HepG2 (cell line): Measurements from ENCODE around the gene C16orf95. TPM values are rescaled to one million over a fixed set of nuclear protein-coding genes. Genes with fewer than 3 reads are reported as not detected.

Experiments used
- ATAC-seq: fragments of 200-7000 bp; cut with Tn5 transposase; 3 replicates; pipeline ENCODE4 v1.9.1; 2020; ENCODE audit warnings: mild to moderate bottlenecking, moderate library complexity
- BruUV-seq: library from RNA; stranded (reverse); fragments of 400-500 nt; replicated peaks from 2 replicates; lab custom pipeline; 2021; lab: Mats Ljungman, UMichigan
- CTCF ChIA-PET: fragments of 300-600 bp; formaldehyde crosslinking; extraction: SDS; loops from one replicate; lab custom pipeline; 2021; ENCODE audit warnings: low total read pairs, inconsistent platforms, low intra/inter-chr PET ratio; lab: Yijun Ruan, JAX
- POLR2A ChIA-PET: fragments of 350-600 bp; sonication (Branson Sonifier 250); formaldehyde crosslinking; loops from one replicate; lab custom pipeline; 2020; ENCODE audit warnings: antibody characterized with exemption, inconsistent platforms; lab: Yijun Ruan, JAX
- DNase-seq: peaks from one replicate; pipeline ENCODE4 v3.0.0-alpha.2; 2015; ENCODE audit warnings: low spot score
- FAIRE-seq: peaks from 3 replicates; lab custom pipeline; 2011; peaks lifted over from hg19 to GRCh38; lab: Jason Lieb, UNC
- H2AFZ ChIP-seq: one replicate; pipeline ENCODE4 v1.6.1; 2011; ENCODE audit warnings: low read length, inconsistent platforms
- H3K27ac ChIP-seq: fragments of 300-600 bp; 3 replicates; pipeline ENCODE4 v1.8.0; 2011; ENCODE audit warnings: mixed run types, mild to moderate bottlenecking, mixed read lengths, low read length, inconsistent platforms; ENCODE audit not compliant: insufficient read depth; ENCODE audit errors: extremely low read length
- H3K27me3 ChIP-seq, 2 experiments: fragments of 200-600 bp in 1 of 2; 2 replicates in 1 of 2; 3 replicates in 1 of 2; pipeline versions ENCODE4 v1.6.0 to v1.8.0; 2011; ENCODE audit warnings: low read length in 2 of 2, mild to moderate bottlenecking in 2 of 2, moderate library complexity in 2 of 2, inconsistent platforms in 1 of 2; ENCODE audit not compliant: insufficient read depth in 2 of 2, control insufficient read depth in 1 of 2
- H3K36me3 ChIP-seq, 2 experiments: fragments of 200-600 bp in 1 of 2; replicated peaks in 1 of 2; 2 replicates in 1 of 2; 3 replicates in 1 of 2; pipeline versions ENCODE4 v1.5.1 to v1.8.0; 2011; ENCODE audit warnings: low read length in 2 of 2, inconsistent platforms in 1 of 2; ENCODE audit not compliant: insufficient read depth in 2 of 2, control insufficient read depth in 1 of 2
- H3K4me1 ChIP-seq: 2 replicates; pipeline ENCODE4 v1.5.1; 2012; ENCODE audit warnings: low read length, inconsistent platforms; ENCODE audit not compliant: insufficient read depth
- H3K4me2 ChIP-seq: 2 replicates; pipeline ENCODE4 v1.6.0; 2011; ENCODE audit warnings: low read depth, low read length, inconsistent platforms
- H3K4me3 ChIP-seq, 3 experiments: fragments of 200-600 bp in 1 of 3; sonication (generic), shearing (Covaris generic) in 1 of 3; replicated peaks in 1 of 3; 2 replicates each; pipeline ENCODE4 v1.5.1; 2011 to 2016; ENCODE audit warnings: low read length in 3 of 3, inconsistent platforms in 2 of 3, low read depth in 2 of 3, mild to moderate bottlenecking in 2 of 3, control low read depth in 1 of 3, mixed read lengths in 1 of 3; ENCODE audit not compliant: insufficient read depth in 1 of 3
- H3K79me2 ChIP-seq: one replicate; pipeline ENCODE4 v1.6.1; 2011; ENCODE audit warnings: low read length, inconsistent platforms; ENCODE audit not compliant: insufficient read depth
- H3K9ac ChIP-seq: 2 replicates; pipeline ENCODE4 v1.6.0; 2011; ENCODE audit warnings: mild to moderate bottlenecking, low read depth, low read length, inconsistent platforms; ENCODE audit not compliant: insufficient read depth
- H3K9me3 ChIP-seq: 2 replicates; pipeline ENCODE4 v1.5.1; 2012; ENCODE audit warnings: mild to moderate bottlenecking, low read length
- H4K20me1 ChIP-seq: 2 replicates; pipeline ENCODE4 v1.6.0; 2011; ENCODE audit warnings: inconsistent platforms, mild to moderate bottlenecking, low read length, moderate library complexity; ENCODE audit not compliant: insufficient read depth
- AGO2 ChIP-seq: fragments of 200-400 bp; formaldehyde crosslinking; optimal IDR thresholded peaks from 2 replicates; pipeline ENCODE3; 2017; ENCODE audit warnings: mild to moderate bottlenecking, low read depth, low read length, moderate library complexity
- AKAP8 ChIP-seq: sonication (generic); formaldehyde crosslinking; IDR thresholded peaks from 2 replicates; pipeline ENCODE4 v1.5.1; 2020; ENCODE audit warnings: mild to moderate bottlenecking, missing genetic modification reagents
- ATF7-NPFF ChIP-seq: sonication (generic); formaldehyde crosslinking; IDR thresholded peaks from 2 replicates; pipeline ENCODE4 v1.8.1; 2023; ENCODE audit warnings: mild to moderate bottlenecking, low read depth, missing genetic modification reagents, moderate library complexity
- DMAP1 ChIP-seq: IDR thresholded peaks from 2 replicates; pipeline ENCODE4 v1.6.1; 2016
- DR1 ChIP-seq: sonication (generic); formaldehyde crosslinking; IDR thresholded peaks from 2 replicates; pipeline ENCODE4 v1.8.0; 2021; ENCODE audit warnings: mild to moderate bottlenecking, missing genetic modification reagents, inconsistent platforms
- E2F5 ChIP-seq: sonication (generic); formaldehyde crosslinking; conservative IDR thresholded peaks from 2 replicates; pipeline ENCODE4 v1.4.0; 2020; ENCODE audit warnings: missing genetic modification reagents
- FOXJ3 ChIP-seq: sonication (generic); formaldehyde crosslinking; IDR thresholded peaks from 2 replicates; pipeline ENCODE4 v1.4.0; 2020; ENCODE audit warnings: missing genetic modification reagents, mild to moderate bottlenecking, borderline replicate concordance
- HIVEP1 ChIP-seq: sonication (generic); formaldehyde crosslinking; IDR thresholded peaks from 2 replicates; pipeline ENCODE4 v1.4.0; 2020; ENCODE audit warnings: mild to moderate bottlenecking, missing genetic modification reagents
- HNRNPUL1 ChIP-seq: fragments of 200-400 bp; formaldehyde crosslinking; IDR thresholded peaks from 2 replicates; pipeline ENCODE4 v1.6.1; 2017; ENCODE audit warnings: low read depth, mild to moderate bottlenecking, low read length, moderate library complexity
- MIER3 ChIP-seq: IDR thresholded peaks from 2 replicates; pipeline ENCODE4 v1.6.1; 2016; ENCODE audit warnings: missing compliant biosample characterization, borderline replicate concordance
- MTA3 ChIP-seq: sonication (generic); formaldehyde crosslinking; IDR thresholded peaks from 2 replicates; pipeline ENCODE4 v1.4.0; 2020; ENCODE audit warnings: missing genetic modification reagents
- PHB2 ChIP-seq: fragments of 450-650 bp; IDR thresholded peaks from 2 replicates; pipeline ENCODE4 v1.6.1; 2018; ENCODE audit not compliant: partially characterized antibody
- PHF20 ChIP-seq: sonication (generic); formaldehyde crosslinking; IDR thresholded peaks from 2 replicates; pipeline ENCODE4 v1.5.0; 2020; ENCODE audit warnings: mild to moderate bottlenecking, missing genetic modification reagents
- PITX1 ChIP-seq: sonication (generic); formaldehyde crosslinking; IDR thresholded peaks from 2 replicates; pipeline ENCODE4 v1.5.1; 2020; ENCODE audit warnings: mild to moderate bottlenecking, missing genetic modification reagents
- POLR2AphosphoS2 ChIP-seq: IDR thresholded peaks from 2 replicates; pipeline ENCODE4 v1.6.1; 2011; ENCODE audit warnings: low read depth, low read length, improper control_type of control experiment
- RAD21 ChIP-seq: fragments of 450-650 bp; formaldehyde crosslinking; IDR thresholded peaks from 2 replicates; pipeline ENCODE4 v1.5.0; 2020; ENCODE audit warnings: mild to moderate bottlenecking
- RBM22 ChIP-seq: fragments of 200-400 bp; formaldehyde crosslinking; optimal IDR thresholded peaks from 2 replicates; pipeline ENCODE3; 2017; ENCODE audit warnings: mild to moderate bottlenecking, low read length, moderate library complexity
- RELA ChIP-seq: sonication (generic); formaldehyde crosslinking; IDR thresholded peaks from 2 replicates; pipeline ENCODE4 v1.4.0; 2020; ENCODE audit warnings: missing genetic modification reagents
- SMAD3 ChIP-seq: sonication (generic); formaldehyde crosslinking; IDR thresholded peaks from 2 replicates; pipeline ENCODE4 v1.4.0; 2020; ENCODE audit warnings: missing genetic modification reagents
- TCF7L2 ChIP-seq: IDR thresholded peaks from 2 replicates; pipeline ENCODE4 v1.6.1; 2011; ENCODE audit warnings: mild to moderate bottlenecking, low read depth, low read length, moderate library complexity
- TEAD3 ChIP-seq: optimal IDR thresholded peaks from 2 replicates; pipeline ENCODE3; 2016; ENCODE audit warnings: borderline replicate concordance
- ZBTB38 ChIP-seq: sonication (generic); formaldehyde crosslinking; IDR thresholded peaks from 2 replicates; pipeline ENCODE4 v1.5.1; 2020; ENCODE audit warnings: mild to moderate bottlenecking, missing genetic modification reagents
- ZMYM4 ChIP-seq: sonication (generic); formaldehyde crosslinking; IDR thresholded peaks from 2 replicates; pipeline ENCODE4 v1.8.1; 2023; ENCODE audit warnings: mild to moderate bottlenecking, missing genetic modification reagents
- ZNF343 ChIP-seq: sonication (generic); formaldehyde crosslinking; IDR thresholded peaks from 2 replicates; pipeline ENCODE4 v1.4.0; 2020; ENCODE audit warnings: mild to moderate bottlenecking, missing genetic modification reagents
- ZNF549 ChIP-seq: sonication (generic); formaldehyde crosslinking; IDR thresholded peaks from 2 replicates; pipeline ENCODE4 v1.5.0; 2020; ENCODE audit warnings: missing genetic modification reagents
- WGBS: methylation state at CpG from one replicate; pipeline ENCODE4 v1.1.6; 2017; ENCODE audit warnings: low lambda C conversion rate; 5-methylcytosine and 5-hydroxymethylcytosine counted together
- in situ Hi-C: cut with HindIII; loops from 2 replicates; pipeline ENCODE4 v1.10.0; 2017; ENCODE audit warnings: low pct_unique_long_range_greater_than_20kb; ENCODE audit not compliant: extremely low pct_ligation_motif_present
- intact Hi-C: fragments of 100-400 bp; cut with micrococcal nuclease; formaldehyde crosslinking; loops from one replicate; pipeline ENCODE4 v1.10.0; 2022; ENCODE audit not compliant: unreplicated experiment
- polyA plus RNA-seq, 8 experiments: library from polyadenylated mRNA; depleted of rRNA in 3 of 8; stranded (reverse) in 7 of 8; unstranded in 1 of 8; fragments of >200 nt; fragmentation: Illumina TruSeq in 4 of 8; extraction: Trizol in 4 of 8; gene quantifications; 2 replicates each; pipeline versions ENCODE4 v1.2.1 to v1.2.3, GENCODE V29; 2011 to 2016; ENCODE audit warnings: low read depth in 4 of 8, missing spikeins in 1 of 8, mixed read lengths in 1 of 8; ENCODE audit not compliant: insufficient read depth in 1 of 8
- total RNA-seq, 5 experiments: library from RNA; depleted of rRNA; stranded (reverse); fragments of >200 nt; fragmentation: Illumina TruSeq; extraction: Trizol; gene quantifications; 2 replicates each; pipeline ENCODE4 v1.2.3, GENCODE V29; 2016; ENCODE audit warnings: low read depth in 1 of 5
- TF ChIP-seq, protein P1 (sequence below): sonication (generic); formaldehyde crosslinking; IDR thresholded peaks from 2 replicates; pipeline ENCODE4 v1.9.0; 2022; ENCODE audit warnings: missing genetic modification reagents, mild to moderate bottlenecking, borderline replicate concordance

C16orf95 gene
- total and polyA plus RNA-seq, 2 of the 13 experiments (the other 11 are each of a cell fraction or from before 2014, with no cell fraction given): 2.8 to 8.6 TPM

- no peaks in the 10 kb centered on the region for H3K9me3 ChIP-seq
- WGBS: 96% methylated on average over 16 of the region's 16 CpGs
- H3K36me3 ChIP-seq: peaks cover 56 to 92% of the 10 kb centered on the region in 2 experiments
- ATAC-seq (peak; percentile 1; the same call in 1 of the 3 replicates), FAIRE-seq (no peak), DNase-seq (no peak)
- peaks cover 94% of the 10 kb centered on the region for H4K20me1 ChIP-seq
- no peaks in the 10 kb centered on the region for H3K27me3 ChIP-seq
- BruUV-seq: no TSS peak
- H3K27ac ChIP-seq: peak overlapping the region; percentile 14
- H3K9ac ChIP-seq: no peak overlapping the region
- no peak overlapping the region for H2AFZ ChIP-seq
- POLR2A ChIA-PET: interaction anchor here (1.3 to 18.0 kb wide), 2 partner anchors 9 to 17 kb away, joined by 3 to 265 read pairs; partner anchors contain the start of gene FBXO31
- H3K79me2 ChIP-seq: peaks cover 96% of the 10 kb centered on the region
- intact Hi-C loops (no loop called here), in situ Hi-C loops (no loop called here)
- H3K4me1 ChIP-seq: peaks cover 61% of the 10 kb centered on the region
- H3K4me2 ChIP-seq: no peak overlapping the region
- H3K4me3 ChIP-seq: no peak overlapping the region
- CTCF ChIA-PET: no interaction called here
- no peak; the same call in none of the 2 replicates for TF ChIP-seq PITX1 (CRISPR knock-in tag)
- peak; percentile 96 for TF ChIP-seq RBM22
- peak; percentile 82 for TF ChIP-seq AGO2
- no peak for TF ChIP-seq DMAP1 (CRISPR knock-in tag)
- no peak for TF ChIP-seq TEAD3 (CRISPR knock-in tag)
- no peak for TF ChIP-seq ATF7-NPFF (CRISPR knock-in tag)
- TF ChIP-seq ZBTB38 (CRISPR knock-in tag): peak; percentile 84; the same call in 1 of the 2 replicates
- TF ChIP-seq AKAP8 (CRISPR knock-in tag): peak; percentile 38; the same call in 1 of the 2 replicates
- TF ChIP-seq RELA (CRISPR knock-in tag): no peak
- TF ChIP-seq, protein P1, sequence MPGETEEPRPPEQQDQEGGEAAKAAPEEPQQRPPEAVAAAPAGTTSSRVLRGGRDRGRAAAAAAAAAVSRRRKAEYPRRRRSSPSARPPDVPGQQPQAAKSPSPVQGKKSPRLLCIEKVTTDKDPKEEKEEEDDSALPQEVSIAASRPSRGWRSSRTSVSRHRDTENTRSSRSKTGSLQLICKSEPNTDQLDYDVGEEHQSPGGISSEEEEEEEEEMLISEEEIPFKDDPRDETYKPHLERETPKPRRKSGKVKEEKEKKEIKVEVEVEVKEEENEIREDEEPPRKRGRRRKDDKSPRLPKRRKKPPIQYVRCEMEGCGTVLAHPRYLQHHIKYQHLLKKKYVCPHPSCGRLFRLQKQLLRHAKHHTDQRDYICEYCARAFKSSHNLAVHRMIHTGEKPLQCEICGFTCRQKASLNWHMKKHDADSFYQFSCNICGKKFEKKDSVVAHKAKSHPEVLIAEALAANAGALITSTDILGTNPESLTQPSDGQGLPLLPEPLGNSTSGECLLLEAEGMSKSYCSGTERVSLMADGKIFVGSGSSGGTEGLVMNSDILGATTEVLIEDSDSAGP (CRISPR knock-in tag): peak; percentile 29; the same call in 1 of the 2 replicates
- no peak for TF ChIP-seq MIER3
- no peak for TF ChIP-seq MTA3 (CRISPR knock-in tag)
- TF ChIP-seq TCF7L2: no peak
- TF ChIP-seq ZNF549: no peak
- no peak for TF ChIP-seq PHF20 (CRISPR knock-in tag)
- TF ChIP-seq RAD21 (CRISPR knock-in tag): peak; percentile 15; the same call in 1 of the 2 replicates
- no peak for TF ChIP-seq HNRNPUL1
- no peak for TF ChIP-seq DR1 (CRISPR knock-in tag)
- TF ChIP-seq POLR2AphosphoS2: peak; percentile 67; the same call in 1 of the 2 replicates
- TF ChIP-seq ZNF343: no peak
- no peak for TF ChIP-seq E2F5 (CRISPR knock-in tag)
- TF ChIP-seq HIVEP1: no peak
- TF ChIP-seq SMAD3 (CRISPR knock-in tag): no peak
- TF ChIP-seq PHB2: no peak
- 0 out of 2 replicates have a peak, but pooled peaks have one; percentile 31 for TF ChIP-seq ZMYM4 (CRISPR knock-in tag)
- no peak for TF ChIP-seq FOXJ3 (CRISPR knock-in tag)
Observed at GRCh38 chr16:87360862-87361610, 43.8 kb upstream of the C16orf95 start.
